IPS-18a (cell line): ENCODE results near the gene GIT1.
A peak's percentile ranks its signal among the peaks of the same experiment; 100 is the strongest.

Source experiments
- H3K27ac ChIP-seq: one replicate; pipeline ENCODE4 v1.5.1; 2013; ENCODE audit warnings: low read length
- H3K27me3 ChIP-seq: one replicate; pipeline ENCODE4 v1.6.1; 2013; ENCODE audit warnings: mild to moderate bottlenecking, low read length; ENCODE audit not compliant: control insufficient read depth, insufficient read depth
- H3K36me3 ChIP-seq: one replicate; pipeline ENCODE4 v1.6.1; 2013; ENCODE audit warnings: low read depth, low read length; ENCODE audit not compliant: control insufficient read depth
- H3K4me1 ChIP-seq: one replicate; pipeline ENCODE4 v1.6.1; 2013; ENCODE audit warnings: low read depth, low read length; ENCODE audit not compliant: control insufficient read depth
- H3K4me3 ChIP-seq: one replicate; pipeline ENCODE4 v1.5.1; 2013; ENCODE audit warnings: low read length
- H3K9ac ChIP-seq: one replicate; pipeline ENCODE4 v1.6.1; 2013; ENCODE audit warnings: mild to moderate bottlenecking, low read length, moderate library complexity
- H3K9me3 ChIP-seq: one replicate; pipeline ENCODE4 v1.6.1; 2013; ENCODE audit warnings: low read depth, low read length; ENCODE audit not compliant: control insufficient read depth

GIT1 gene, protein sequence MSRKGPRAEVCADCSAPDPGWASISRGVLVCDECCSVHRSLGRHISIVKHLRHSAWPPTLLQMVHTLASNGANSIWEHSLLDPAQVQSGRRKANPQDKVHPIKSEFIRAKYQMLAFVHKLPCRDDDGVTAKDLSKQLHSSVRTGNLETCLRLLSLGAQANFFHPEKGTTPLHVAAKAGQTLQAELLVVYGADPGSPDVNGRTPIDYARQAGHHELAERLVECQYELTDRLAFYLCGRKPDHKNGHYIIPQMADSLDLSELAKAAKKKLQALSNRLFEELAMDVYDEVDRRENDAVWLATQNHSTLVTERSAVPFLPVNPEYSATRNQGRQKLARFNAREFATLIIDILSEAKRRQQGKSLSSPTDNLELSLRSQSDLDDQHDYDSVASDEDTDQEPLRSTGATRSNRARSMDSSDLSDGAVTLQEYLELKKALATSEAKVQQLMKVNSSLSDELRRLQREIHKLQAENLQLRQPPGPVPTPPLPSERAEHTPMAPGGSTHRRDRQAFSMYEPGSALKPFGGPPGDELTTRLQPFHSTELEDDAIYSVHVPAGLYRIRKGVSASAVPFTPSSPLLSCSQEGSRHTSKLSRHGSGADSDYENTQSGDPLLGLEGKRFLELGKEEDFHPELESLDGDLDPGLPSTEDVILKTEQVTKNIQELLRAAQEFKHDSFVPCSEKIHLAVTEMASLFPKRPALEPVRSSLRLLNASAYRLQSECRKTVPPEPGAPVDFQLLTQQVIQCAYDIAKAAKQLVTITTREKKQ

DNA sequence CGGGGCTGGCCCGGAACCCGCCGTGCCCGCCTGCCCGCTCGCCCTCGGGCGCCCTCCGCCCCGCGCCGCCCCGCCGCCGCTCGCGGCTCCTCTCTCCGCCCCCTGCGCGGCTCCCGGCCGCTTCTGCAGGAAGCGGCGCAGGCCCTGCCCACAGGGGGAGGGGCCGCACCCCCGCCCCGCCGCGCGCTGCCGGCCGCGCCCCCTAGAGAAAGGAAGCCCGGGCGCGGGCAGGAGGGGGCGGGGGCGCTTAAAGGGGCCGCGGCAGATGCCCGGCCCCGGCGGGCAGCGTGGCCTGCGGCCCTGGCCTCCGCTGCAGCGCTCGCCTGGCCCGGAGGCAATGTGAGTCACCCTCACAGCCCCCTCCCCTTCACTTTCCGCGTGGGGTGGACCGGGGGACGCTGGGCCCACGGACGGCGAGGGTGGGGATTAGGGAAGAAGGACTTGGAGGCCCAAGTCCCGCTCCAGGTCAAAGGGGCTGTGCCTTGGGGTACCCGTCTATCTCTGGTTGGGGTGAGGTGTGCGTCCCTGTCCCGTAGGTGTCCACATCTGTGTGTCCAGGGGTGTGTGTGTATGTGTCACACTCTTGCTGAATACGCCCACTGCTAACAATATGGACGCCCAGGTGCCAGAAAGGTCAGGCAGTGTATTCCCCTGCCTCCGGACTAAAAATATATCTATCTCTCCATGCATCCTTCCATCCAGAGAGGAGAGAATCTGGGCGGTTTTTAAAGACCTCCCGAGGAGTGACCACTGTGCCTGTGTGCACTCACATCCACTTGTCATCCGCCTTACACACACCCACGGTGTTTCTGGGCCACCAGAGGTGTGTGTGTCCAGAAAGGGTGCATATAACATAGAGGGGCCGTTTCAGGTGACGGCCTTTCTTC, at the start of gene GIT1:
Gene GIT1 (minus strand): TSS at position 125 of the 887 bp plus-strand sequence. CDS start 270 bp downstream, outside the sequence.
- Histone ChIP-seq H3K36me3 (no peaks in the 10 kb centered on the region), H3K27me3 (peaks cover 8% of the 10 kb centered on the region), H3K9me3 (no peaks in the 10 kb centered on the region), H3K9ac (peak within 1 kb of the TSS; percentile 67), H3K27ac (no peak within 1 kb of the TSS), H3K4me3 (peak within 1 kb of the TSS; percentile 82), H3K4me1 (peaks cover 43% of the 10 kb centered on the region)

DNA sequence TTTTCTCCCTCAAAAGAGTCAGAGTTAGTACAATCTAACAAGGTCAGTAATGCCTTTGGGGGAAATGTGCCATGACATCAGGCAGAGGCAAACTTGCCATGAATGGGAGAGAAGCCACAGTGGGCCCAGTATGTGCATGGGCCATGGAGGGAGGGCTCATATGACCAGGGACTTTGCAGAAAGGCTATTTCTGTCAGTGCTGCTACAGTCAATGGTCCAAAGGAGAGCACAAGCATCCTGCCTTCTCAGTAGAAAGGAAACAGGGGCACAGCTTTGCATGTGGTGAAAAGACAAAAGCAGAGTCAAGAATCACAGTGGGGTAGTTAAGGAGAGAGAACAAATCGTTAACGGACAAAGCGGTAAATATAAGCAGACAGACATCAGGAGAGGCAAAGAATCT, 44.4 kb upstream of the GIT1 start:
- Histone ChIP-seq H3K9me3 (no peaks in the 10 kb centered on the region), H3K27ac (no peak overlapping the region), H3K9ac (no peak overlapping the region), H3K27me3 (no peaks in the 10 kb centered on the region), H3K4me3 (no peak overlapping the region), H3K36me3 (no peaks in the 10 kb centered on the region), H3K4me1 (peaks cover 4% of the 10 kb centered on the region)

DNA sequence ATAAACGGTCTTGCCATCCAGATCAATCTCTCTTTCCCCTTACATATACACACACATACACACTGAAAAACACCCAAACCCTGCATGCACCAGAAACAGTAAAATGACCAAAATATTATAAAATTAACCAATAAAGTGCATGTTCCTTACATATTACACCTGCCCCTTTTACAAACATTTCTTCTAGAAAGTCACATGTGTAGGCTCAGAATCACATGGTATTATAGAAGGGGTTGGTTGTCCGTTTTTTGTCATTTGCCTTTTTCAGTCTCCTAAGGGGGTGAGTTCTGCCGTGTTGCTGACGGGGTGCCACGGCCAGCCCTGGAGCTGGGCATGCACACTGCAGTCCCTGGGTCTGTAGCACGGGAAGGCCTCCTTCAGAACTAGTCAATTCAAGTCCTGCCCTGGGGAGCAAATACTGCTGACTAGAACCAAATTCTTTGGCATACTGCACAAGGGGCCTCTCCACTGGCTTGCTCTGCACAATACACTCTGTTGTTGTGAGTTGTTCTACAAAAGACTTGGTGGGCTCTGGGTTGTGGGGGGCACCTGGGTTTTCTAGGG, 41.3 kb upstream of the GIT1 start:
- no peak overlapping the region for H3K4me3 ChIP-seq
- H3K4me1 ChIP-seq = peaks cover 3% of the 10 kb centered on the region
- H3K9me3 ChIP-seq = no peaks in the 10 kb centered on the region
- H3K27me3 ChIP-seq = no peaks in the 10 kb centered on the region
- no peak overlapping the region for H3K9ac ChIP-seq
- H3K36me3 ChIP-seq = no peaks in the 10 kb centered on the region
- no peak overlapping the region for H3K27ac ChIP-seq

DNA sequence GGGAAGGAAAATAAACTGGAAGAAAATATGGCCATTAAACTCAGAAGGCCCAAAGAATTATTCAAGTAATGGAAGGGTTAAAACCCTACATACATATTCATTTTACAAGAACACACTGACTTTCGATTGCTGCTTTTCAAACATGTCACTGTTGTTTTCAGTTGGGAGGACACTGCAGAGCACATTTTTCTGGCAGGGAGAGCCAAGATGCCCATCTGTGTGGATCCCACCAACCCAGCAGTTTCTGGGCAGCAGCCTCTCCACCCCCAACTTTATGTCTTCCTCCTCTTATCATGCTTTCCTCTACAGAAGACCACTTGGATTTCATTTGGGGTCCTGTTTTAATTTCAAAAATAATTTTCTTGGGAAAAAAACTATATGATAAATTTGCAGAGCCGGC, 40.4 kb upstream of the GIT1 start:
- peaks cover 3% of the 10 kb centered on the region for H3K4me1 ChIP-seq
- H3K27ac ChIP-seq = no peak overlapping the region
- no peak overlapping the region for H3K4me3 ChIP-seq
- H3K9me3 ChIP-seq = no peaks in the 10 kb centered on the region
- no peak overlapping the region for H3K9ac ChIP-seq
- H3K36me3 ChIP-seq = no peaks in the 10 kb centered on the region
- H3K27me3 ChIP-seq = no peaks in the 10 kb centered on the region

DNA sequence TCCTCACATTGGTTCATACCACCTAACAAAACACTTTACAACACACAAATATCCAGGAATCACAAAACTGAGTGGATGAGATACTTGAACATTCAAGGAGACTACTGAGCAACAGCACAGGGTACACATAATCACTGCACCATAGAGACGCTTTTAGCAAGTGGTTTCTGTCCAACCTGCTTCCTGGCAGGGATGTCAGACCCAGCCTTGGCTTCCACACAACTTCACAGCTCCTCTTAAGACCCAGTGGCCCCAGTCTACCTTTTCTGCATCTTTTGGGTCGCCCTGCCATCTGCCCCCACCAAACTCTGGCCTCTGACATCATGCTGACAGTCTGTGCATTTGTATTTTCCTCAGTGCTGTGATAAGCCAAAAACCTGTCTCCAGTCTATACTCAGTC, 39.2 kb upstream of the GIT1 start:
- no peak overlapping the region for H3K9ac ChIP-seq
- H3K4me3 ChIP-seq = no peak overlapping the region
- H3K36me3 ChIP-seq = no peaks in the 10 kb centered on the region
- no peak overlapping the region for H3K27ac ChIP-seq
- no peaks in the 10 kb centered on the region for H3K9me3 ChIP-seq
- peaks cover 4% of the 10 kb centered on the region for H3K4me1 ChIP-seq
- H3K27me3 ChIP-seq = peaks cover 8% of the 10 kb centered on the region

DNA sequence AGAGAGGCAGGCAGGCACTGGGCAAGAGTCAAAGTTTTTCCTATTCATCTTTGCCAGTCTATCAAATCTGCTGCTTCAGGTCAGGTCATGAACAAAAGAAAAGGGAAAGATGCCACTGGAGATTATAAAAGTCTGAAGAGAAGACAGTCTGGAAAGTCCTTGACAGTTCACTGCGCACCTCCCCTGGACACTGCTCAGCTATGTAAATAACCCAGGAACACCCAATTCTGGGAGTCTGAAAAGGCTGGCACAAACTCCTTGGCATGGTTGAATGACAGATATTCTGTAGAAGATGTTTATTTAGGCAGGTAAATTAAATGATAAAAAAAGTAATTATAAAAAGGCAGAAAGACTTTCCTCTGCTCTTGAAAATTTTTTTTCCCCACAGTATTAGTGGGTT, 38.5 kb upstream of the GIT1 start:
- H3K4me3 ChIP-seq = no peak overlapping the region

DNA sequence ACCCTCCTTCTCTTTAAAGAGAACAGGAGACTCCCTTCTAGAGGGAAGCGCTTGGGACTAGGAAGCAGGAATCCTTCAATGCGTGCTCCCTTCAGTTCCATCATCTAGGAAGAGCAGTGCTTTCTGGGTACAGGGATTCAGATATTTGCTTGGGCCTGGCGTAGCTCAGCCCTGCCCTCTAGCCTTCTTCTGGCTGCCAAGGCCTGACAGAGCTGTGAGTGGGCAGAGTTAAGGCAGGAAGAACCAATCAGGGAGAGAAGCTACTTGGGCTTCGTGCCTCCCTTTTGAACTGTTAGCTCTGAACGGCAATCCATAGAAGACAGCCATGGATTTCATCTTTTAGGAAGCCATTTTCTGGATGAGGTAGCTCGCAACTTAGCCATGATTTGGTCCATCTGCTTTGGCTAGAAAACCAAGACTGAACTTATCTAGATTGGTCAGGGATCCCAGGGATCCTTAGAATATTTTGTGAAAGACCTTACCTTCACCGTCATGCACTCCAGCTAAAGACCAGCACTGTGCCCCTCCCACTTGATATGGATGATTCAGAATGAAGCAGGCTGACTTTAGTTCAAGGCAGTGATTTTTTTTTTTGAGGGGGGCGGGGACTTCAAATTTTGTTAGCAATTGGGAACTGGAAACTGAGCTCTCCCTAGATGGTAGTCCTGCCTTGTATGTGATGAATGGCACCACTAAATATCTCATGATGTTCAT, 35.7 kb upstream of the GIT1 start:
- Histone ChIP-seq H3K4me1 (peaks cover 16% of the 10 kb centered on the region), H3K36me3 (no peaks in the 10 kb centered on the region), H3K4me3 (no peak overlapping the region), H3K9me3 (no peaks in the 10 kb centered on the region), H3K27me3 (peaks cover 41% of the 10 kb centered on the region), H3K27ac (no peak overlapping the region), H3K9ac (no peak overlapping the region)

More for the DNA sequence above, 38.5 kb upstream of the GIT1 start:
- Histone ChIP-seq H3K9me3 (no peaks in the 10 kb centered on the region), H3K27me3 (peaks cover 15% of the 10 kb centered on the region), H3K9ac (no peak overlapping the region), H3K27ac (no peak overlapping the region), H3K4me1 (peaks cover 9% of the 10 kb centered on the region), H3K36me3 (no peaks in the 10 kb centered on the region)

DNA sequence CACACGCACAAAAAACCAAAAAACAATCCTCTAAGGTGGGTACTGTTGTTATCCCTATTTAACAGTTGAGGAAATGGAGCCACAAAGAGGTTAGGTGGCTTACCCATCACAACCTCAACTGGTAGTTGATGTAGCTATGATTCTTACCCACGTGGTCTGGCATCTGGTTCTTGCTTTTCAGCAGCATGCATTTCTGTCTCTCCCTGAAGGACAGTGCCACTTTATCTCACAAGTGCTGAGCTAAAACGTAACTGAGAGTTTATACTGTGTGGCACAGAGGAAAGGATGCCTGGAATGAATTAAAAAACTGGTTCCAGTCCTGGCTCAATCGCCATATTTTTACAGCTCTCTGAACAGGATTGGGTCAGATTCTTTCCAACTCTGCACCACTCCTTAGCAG, 35.1 kb upstream of the GIT1 start:
- Histone ChIP-seq H3K9me3 (no peaks in the 10 kb centered on the region), H3K36me3 (no peaks in the 10 kb centered on the region), H3K27ac (no peak overlapping the region), H3K27me3 (peaks cover 47% of the 10 kb centered on the region), H3K4me1 (peaks cover 16% of the 10 kb centered on the region), H3K4me3 (no peak overlapping the region), H3K9ac (no peak overlapping the region)

DNA sequence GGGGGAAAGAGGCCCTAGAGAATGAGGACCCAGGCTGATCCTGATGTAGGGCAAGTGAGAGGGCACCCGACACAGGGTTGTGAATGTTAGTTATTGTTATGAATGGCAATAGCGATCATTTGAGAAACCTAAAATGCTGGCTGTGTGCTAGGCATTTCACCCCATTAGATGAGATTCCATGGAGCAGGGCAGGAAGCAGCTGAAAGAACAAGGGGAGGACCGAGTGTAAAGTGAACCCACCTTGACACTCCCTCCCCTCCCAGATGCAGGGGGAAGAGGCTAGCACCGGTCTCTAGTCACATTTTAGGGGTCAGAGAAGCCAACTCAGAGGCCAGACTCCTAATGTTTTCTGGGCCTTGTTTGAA, 33.8 kb upstream of the GIT1 start:
- H3K4me1 ChIP-seq = peaks cover 16% of the 10 kb centered on the region
- H3K27ac ChIP-seq = no peak overlapping the region
- H3K9ac ChIP-seq = peak overlapping the region; percentile 78
- H3K4me3 ChIP-seq = peak overlapping the region; percentile 69
- no peaks in the 10 kb centered on the region for H3K9me3 ChIP-seq
- no peaks in the 10 kb centered on the region for H3K36me3 ChIP-seq
- peaks cover 60% of the 10 kb centered on the region for H3K27me3 ChIP-seq

DNA sequence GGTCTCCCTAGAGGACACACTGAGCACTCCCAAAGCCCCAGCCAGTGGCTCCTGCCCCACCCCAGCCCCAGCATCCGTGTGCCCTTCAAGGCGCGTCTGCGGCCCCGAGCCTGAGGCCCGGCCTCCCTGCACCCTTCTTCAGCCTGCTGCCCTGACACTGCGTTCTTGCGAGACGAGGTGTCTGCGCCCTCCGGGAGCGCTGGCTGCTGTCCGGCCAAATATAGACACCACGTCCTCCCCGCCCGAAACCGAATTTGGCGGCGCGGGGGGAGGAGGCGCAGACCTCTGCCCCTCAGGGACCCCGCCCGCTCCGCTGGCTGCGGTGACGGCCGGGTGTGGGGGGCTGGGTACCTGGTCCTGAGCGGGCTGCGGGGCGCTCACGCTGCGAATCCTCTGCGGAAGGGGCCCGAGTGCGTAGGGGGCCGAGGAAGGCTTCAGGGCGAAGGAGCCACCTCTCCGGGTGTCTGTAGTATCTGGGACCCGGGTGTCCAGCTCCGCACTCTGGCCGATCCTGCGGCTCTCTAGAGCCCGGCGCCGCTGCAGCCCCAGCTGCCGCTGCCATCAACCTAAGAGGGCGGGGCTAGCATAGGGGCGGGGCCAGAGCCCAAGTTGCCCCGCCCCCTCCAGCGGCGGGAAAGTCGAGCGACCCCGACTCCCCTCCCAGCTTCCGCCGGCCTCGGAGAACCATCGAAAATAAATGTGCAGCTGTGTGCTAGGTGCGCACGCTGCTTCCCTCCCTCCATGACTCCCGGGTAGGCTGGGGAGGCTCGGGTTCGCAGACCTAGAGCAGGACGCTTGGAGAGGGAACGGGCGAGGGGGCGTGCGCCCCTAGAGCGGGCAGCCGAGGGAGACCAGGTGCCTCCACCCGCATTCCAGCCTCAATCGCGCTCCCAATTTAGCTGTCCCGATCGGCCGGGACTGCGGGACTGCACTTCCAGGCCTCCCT, 33.2 kb upstream of the GIT1 start, which contains the start of gene CORO6:
Gene CORO6 (minus strand): TSS at position 576 of the 946 bp plus-strand sequence. CDS start 1,491 bp downstream, outside the sequence.
- H3K9me3 ChIP-seq = no peaks in the 10 kb centered on the region
- peaks cover 16% of the 10 kb centered on the region for H3K4me1 ChIP-seq
- no peak within 1 kb of the TSS for H3K27ac ChIP-seq
- peak within 1 kb of the TSS; percentile 69 for H3K4me3 ChIP-seq
- no peaks in the 10 kb centered on the region for H3K36me3 ChIP-seq
- peak within 1 kb of the TSS; percentile 78 for H3K9ac ChIP-seq
- peaks cover 66% of the 10 kb centered on the region for H3K27me3 ChIP-seq
